Breast epithelium (tissue), 3 donors: ENCODE data around the gene PDYN.

Experiments used
- CTCF ChIP-seq, 3 donors: fragments of 450-650 bp; IDR thresholded peaks; one replicate each; pipeline ENCODE4 v1.5.1; 2016 to 2017; ENCODE audit warnings: antibody characterized with exemption in 3 of 3, mild to moderate bottlenecking in 3 of 3, moderate library complexity in 3 of 3
- POLR2A ChIP-seq: fragments of 450-650 bp; IDR thresholded peaks from one replicate; pipeline ENCODE4 v1.6.1; 2016; ENCODE audit warnings: antibody characterized with exemption, mild to moderate bottlenecking, moderate library complexity
- POLR2AphosphoS5 ChIP-seq, 3 donors: sonication (generic); formaldehyde crosslinking; IDR thresholded peaks; one replicate each; pipeline ENCODE4 v1.6.1; 2017; ENCODE audit warnings: antibody characterized with exemption in 3 of 3

GRCh38 chr20:1998715-1999114, 4.9 kb upstream of the PDYN start:
- TF ChIP-seq POLR2A = no peak
- TF ChIP-seq CTCF (IDR thresholded peaks at IDR 0.05) = no peak
- TF ChIP-seq POLR2AphosphoS5 (IDR thresholded peaks at IDR 0.05) = no peak
